MCF 10A (cell line): ENCODE results near the gene PIP4K2C. TPM values are rescaled to one million over a fixed set of nuclear protein-coding genes. Genes with fewer than 3 reads are reported as not detected.
"Not testable (repeated sequence)": the region's sequence is repeated elsewhere in the genome, so short reads cannot be mapped to it uniquely, and the experiment has no call there.

ENCODE experiments used
- BruUV-seq: library from RNA; stranded (reverse); fragments of 400-500 nt; replicated peaks from 2 replicates; lab custom pipeline; 2021; lab: Mats Ljungman, UMichigan
- CTCF ChIA-PET: fragments of 300-600 bp; sonication (Branson Sonifier 250); formaldehyde crosslinking; extraction: SDS; loops from one replicate; lab custom pipeline; 2021; ENCODE audit warnings: antibody characterized with exemption, inconsistent platforms; lab: Yijun Ruan, JAX
- POLR2A ChIA-PET: fragments of 300-600, 350-650 bp; sonication (Branson Sonifier 250); formaldehyde crosslinking; extraction: SDS; loops from one replicate; lab custom pipeline; 2020; ENCODE audit warnings: antibody characterized with exemption, inconsistent platforms; lab: Yijun Ruan, JAX
- DNase-seq: peaks from one replicate; pipeline ENCODE4 v3.0.0-alpha.2; 2018; ENCODE audit not compliant: unreplicated experiment
- H3K27ac Mint-ChIP-seq: one replicate; pipeline ENCODE4 v1.8.0; 2022; ENCODE audit warnings: mild to moderate bottlenecking, low read depth, mixed read lengths; ENCODE audit not compliant: unreplicated experiment
- H3K27me3 Mint-ChIP-seq: one replicate; pipeline ENCODE4 v1.8.0; 2022; ENCODE audit warnings: mixed read lengths; ENCODE audit not compliant: insufficient read depth, unreplicated experiment
- H3K36me3 Mint-ChIP-seq: one replicate; pipeline ENCODE4 v1.8.0; 2022; ENCODE audit warnings: mild to moderate bottlenecking, moderate library complexity, mixed read lengths; ENCODE audit not compliant: insufficient read depth, unreplicated experiment
- H3K4me1 Mint-ChIP-seq: one replicate; pipeline ENCODE4 v1.8.0; 2022; ENCODE audit warnings: mixed read lengths; ENCODE audit not compliant: insufficient read depth, unreplicated experiment
- H3K4me3 Mint-ChIP-seq: one replicate; pipeline ENCODE4 v1.8.0; 2022; ENCODE audit warnings: mild to moderate bottlenecking, moderate library complexity, mixed read lengths; ENCODE audit not compliant: unreplicated experiment
- H3K9me3 Mint-ChIP-seq: one replicate; pipeline ENCODE4 v1.8.0; 2022; ENCODE audit warnings: mixed read lengths; ENCODE audit not compliant: unreplicated experiment
- CTCF ChIP-seq: fragments of 200-600 bp; IDR thresholded peaks from one replicate; pipeline ENCODE4 v1.8.0; 2022; ENCODE audit warnings: antibody characterized with exemption, mild to moderate bottlenecking; ENCODE audit not compliant: unreplicated experiment
- intact Hi-C: fragments of 100-400 bp; cut with micrococcal nuclease; formaldehyde crosslinking; loops from 2 replicates; pipeline ENCODE4 v1.14.1; 2022
- total RNA-seq: library from RNA; stranded (reverse); gene quantifications from 2 replicates; pipeline ENCODE4 v1.2.3, GENCODE V29; 2022

Gene PIP4K2C
- total RNA-seq, 1 experiment from 2014 or later, result 32.0 TPM

DNA sequence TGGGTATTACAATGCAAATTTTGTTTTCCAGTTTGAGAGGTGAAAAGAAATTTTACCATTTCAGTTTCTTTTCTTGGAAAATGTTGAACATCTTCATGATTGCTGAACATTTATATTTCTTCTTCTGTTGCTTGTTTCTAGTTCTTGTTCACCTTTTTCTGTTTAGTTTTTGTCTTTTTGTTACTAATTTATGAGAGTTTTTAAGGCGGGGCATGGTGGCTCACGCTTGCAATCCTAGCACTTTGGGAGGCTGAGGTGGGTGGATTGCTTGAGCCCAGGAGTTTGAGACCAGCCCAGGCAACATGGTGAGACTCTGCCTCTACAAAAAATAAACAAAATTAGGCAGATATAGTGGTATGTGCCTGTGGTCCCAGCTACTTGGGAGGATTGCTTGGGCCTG is 30.5 kb upstream of the PIP4K2C start:
- H3K27me3 Mint-ChIP-seq, result peaks cover 31% of the 10 kb centered on the region
- intact Hi-C loops, result no loop called here
- no peak for TF ChIP-seq CTCF
- no peak for DNase-seq
- H3K27ac Mint-ChIP-seq, result no peak overlapping the region
- H3K36me3 Mint-ChIP-seq, result no peaks in the 10 kb centered on the region
- POLR2A ChIA-PET, result no interaction called here
- no peaks in the 10 kb centered on the region for H3K4me1 Mint-ChIP-seq
- CTCF ChIA-PET, result interaction anchor here (0.6 kb wide), 1 partner anchor 336 kb away, joined by 3 read pairs; no protein-coding TSS in a partner anchor
- no peak overlapping the region for H3K4me3 Mint-ChIP-seq
- H3K9me3 Mint-ChIP-seq, result no peaks in the 10 kb centered on the region
- no TSS peak for BruUV-seq

DNA sequence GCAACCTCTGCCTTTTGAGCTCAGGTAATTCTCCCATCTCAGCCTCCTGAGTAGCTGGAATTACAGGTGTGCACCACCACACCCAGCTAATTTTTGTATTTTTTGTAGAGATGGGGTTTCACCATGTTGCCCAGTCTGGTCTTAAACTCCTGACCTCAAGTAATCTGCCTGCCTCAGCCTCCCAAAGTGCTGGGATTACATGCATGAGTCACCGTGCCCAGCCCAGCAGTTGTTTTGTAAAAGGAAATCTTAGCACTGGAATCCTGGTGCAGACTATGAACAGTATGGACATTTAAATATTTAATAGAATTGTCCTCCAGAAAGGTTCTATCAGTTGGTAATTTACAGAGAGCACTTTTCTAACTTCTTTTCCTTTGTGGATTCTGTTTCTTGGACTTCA is 29.9 kb upstream of the PIP4K2C start:
- H3K4me1 Mint-ChIP-seq, H3K36me3 Mint-ChIP-seq, intact Hi-C loops, H3K9me3 Mint-ChIP-seq, H3K4me3 Mint-ChIP-seq, POLR2A ChIA-PET, BruUV-seq, H3K27ac Mint-ChIP-seq: not testable (repeated sequence)
- CTCF ChIA-PET, result interaction anchor here (0.6 kb wide), 1 partner anchor 336 kb away, joined by 3 read pairs; no protein-coding TSS in a partner anchor
- peak; percentile 27 for DNase-seq
- H3K27me3 Mint-ChIP-seq, result peaks cover 31% of the 10 kb centered on the region

DNA sequence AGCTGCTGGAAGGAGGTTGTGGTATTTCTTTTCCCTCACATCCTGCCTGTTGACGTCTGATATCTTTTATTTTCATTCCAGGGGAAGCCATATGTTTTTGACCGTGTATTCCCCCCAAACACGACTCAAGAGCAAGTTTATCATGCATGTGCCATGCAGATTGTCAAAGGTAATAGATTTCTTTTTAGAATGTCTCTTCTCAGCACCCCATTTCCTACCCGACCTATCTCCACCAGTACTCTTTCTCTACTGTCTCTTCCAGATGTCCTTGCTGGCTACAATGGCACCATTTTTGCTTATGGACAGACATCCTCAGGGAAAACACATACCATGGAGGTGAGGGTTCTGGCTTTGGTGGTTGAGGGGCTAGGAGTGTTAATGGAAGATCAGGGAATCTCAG is 27.6 kb upstream of the PIP4K2C start:
- no peak for TF ChIP-seq CTCF
- no peak for DNase-seq
- Mint-ChIP-seq H3K27me3 (peaks cover 31% of the 10 kb centered on the region), H3K4me3 (no peak overlapping the region), H3K36me3 (no peaks in the 10 kb centered on the region), H3K27ac (no peak overlapping the region), H3K4me1 (no peaks in the 10 kb centered on the region), H3K9me3 (no peaks in the 10 kb centered on the region)
- no TSS peak for BruUV-seq
- intact Hi-C loops, result no loop called here
- POLR2A ChIA-PET, result no interaction called here
- CTCF ChIA-PET, result interaction anchor here (0.6 kb wide), 1 partner anchor 19 kb away, joined by 3 read pairs; no protein-coding TSS in a partner anchor

DNA sequence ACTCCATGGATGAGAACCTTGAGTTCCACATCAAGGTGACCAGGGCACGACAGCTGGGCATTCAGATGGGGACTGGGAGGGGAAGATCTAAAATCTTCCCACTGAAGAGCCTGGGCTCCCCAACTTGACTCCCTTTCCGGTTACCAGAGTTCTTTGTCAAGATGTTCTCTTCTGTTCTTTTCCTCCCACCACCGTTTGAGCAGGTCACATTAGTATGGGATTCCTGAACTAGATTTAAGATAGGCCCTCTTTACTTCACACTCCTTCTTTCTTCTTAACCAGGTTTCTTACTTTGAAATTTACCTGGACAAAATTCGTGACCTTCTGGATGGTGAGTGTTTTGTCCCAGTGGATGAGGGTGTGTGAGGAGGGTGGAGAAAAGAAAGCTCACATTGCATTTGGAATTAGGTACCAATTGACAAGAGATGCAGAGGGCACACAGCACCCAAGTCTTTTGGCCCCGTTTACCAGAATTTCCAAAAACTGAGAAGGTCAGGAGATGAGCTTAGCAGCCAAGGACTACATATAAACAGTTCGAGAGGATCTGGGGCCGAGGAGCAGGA is 26.7 kb upstream of the PIP4K2C start:
- Mint-ChIP-seq H3K4me1 (no peaks in the 10 kb centered on the region), H3K36me3 (no peaks in the 10 kb centered on the region), H3K27ac (no peak overlapping the region), H3K9me3 (no peaks in the 10 kb centered on the region), H3K27me3 (peaks cover 31% of the 10 kb centered on the region), H3K4me3 (no peak overlapping the region)
- TF ChIP-seq CTCF, result no peak
- no TSS peak for BruUV-seq
- intact Hi-C loops, result no loop called here
- CTCF ChIA-PET, result interaction anchor here (0.6 kb wide), 2 partner anchors 19 to 62 kb away, joined by 3 read pairs; no protein-coding TSS in a partner anchor
- POLR2A ChIA-PET, result interaction anchor here (0.6 kb wide), 1 partner anchor 185 kb away, joined by 4 read pairs; no protein-coding TSS in a partner anchor
- no peak for DNase-seq
